Naive thymus-derived CD4-positive, alpha-beta T cell (primary cell): Measurements from ENCODE around the gene NCOA3. TPM values are rescaled to one million over a fixed set of nuclear protein-coding genes. Genes with fewer than 3 reads are reported as not detected.

Experiments used
- ATAC-seq: fragments of 150-1000 bp; cut with Tn5 transposase; 2 replicates; pipeline ENCODE4 v1.10.0; 2021; ENCODE audit warnings: mild to moderate bottlenecking, moderate library complexity
- CTCF ChIA-PET: fragments of 350-600 bp; sonication (Branson Sonifier 250); formaldehyde crosslinking; loops from one replicate; lab custom pipeline; 2021; ENCODE audit warnings: antibody characterized with exemption; lab: Charles Lee
- POLR2A ChIA-PET: fragments of 350-600 bp; sonication (Branson Sonifier 250); formaldehyde crosslinking; loops from one replicate; lab custom pipeline; 2021; ENCODE audit warnings: antibody characterized with exemption, inconsistent platforms; lab: Charles Lee
- DNase-seq, 9 donors: peaks; one replicate each; pipeline versions ENCODE4 v3.0.0 to v3.0.0-alpha.2; 2020 to 2022; ENCODE audit warnings: mixed read lengths in 1 of 9
- H3K27ac ChIP-seq: one replicate; pipeline ENCODE4 v1.7.0; 2013; ENCODE audit warnings: mild to moderate bottlenecking, low read depth, low read length, moderate library complexity
- H3K27me3 ChIP-seq, 2 donors: one replicate each; pipeline ENCODE4 v1.7.0; 2013; ENCODE audit warnings: low read length in 2 of 2, mild to moderate bottlenecking in 2 of 2, moderate library complexity in 2 of 2; ENCODE audit not compliant: control insufficient read depth in 2 of 2, insufficient read depth in 2 of 2
- H3K36me3 ChIP-seq, 3 experiments: 1 replicate in 2 of 3; 2 replicates in 1 of 3; pipeline ENCODE4 v1.7.0; 2013; ENCODE audit warnings: low read length in 3 of 3, mild to moderate bottlenecking in 3 of 3, moderate library complexity in 1 of 3; ENCODE audit not compliant: insufficient read depth in 3 of 3, control insufficient read depth in 2 of 3
- H3K4me1 ChIP-seq, 2 donors: one replicate each; pipeline ENCODE4 v1.7.0; 2013; ENCODE audit warnings: low read length in 2 of 2, mild to moderate bottlenecking in 2 of 2, moderate library complexity in 1 of 2; ENCODE audit not compliant: control insufficient read depth in 2 of 2, insufficient read depth in 2 of 2
- H3K4me3 ChIP-seq: 2 replicates; pipeline ENCODE4 v1.7.0; 2013; ENCODE audit warnings: mild to moderate bottlenecking, low read length
- H3K9me3 ChIP-seq, 3 experiments: 1 replicate in 2 of 3; 2 replicates in 1 of 3; pipeline ENCODE4 v1.7.0; 2013; ENCODE audit warnings: low read length in 3 of 3; ENCODE audit not compliant: control insufficient read depth in 2 of 3
- H3K27ac Mint-ChIP-seq, 9 donors: one replicate each; pipeline ENCODE4 v1.8.0; 2020 to 2022; ENCODE audit warnings: mixed read lengths in 9 of 9, mild to moderate bottlenecking in 8 of 9, moderate library complexity in 5 of 9, inconsistent platforms in 2 of 9
- H3K27me3 Mint-ChIP-seq, 5 donors: one replicate each; pipeline ENCODE4 v1.8.0; 2021 to 2022; ENCODE audit warnings: mixed read lengths in 5 of 5, mild to moderate bottlenecking in 1 of 5
- H3K36me3 Mint-ChIP-seq, 5 donors: one replicate each; pipeline ENCODE4 v1.8.0; 2020 to 2022; ENCODE audit warnings: mixed read lengths in 5 of 5, mild to moderate bottlenecking in 3 of 5, inconsistent platforms in 1 of 5
- H3K4me1 Mint-ChIP-seq, 7 donors: one replicate each; pipeline ENCODE4 v1.8.0; 2020 to 2022; ENCODE audit warnings: mixed read lengths in 7 of 7, mild to moderate bottlenecking in 3 of 7, inconsistent platforms in 1 of 7
- H3K4me3 Mint-ChIP-seq, 10 donors: one replicate each; pipeline ENCODE4 v1.8.0; 2020 to 2022; ENCODE audit warnings: mild to moderate bottlenecking in 10 of 10, mixed read lengths in 10 of 10, moderate library complexity in 6 of 10, inconsistent platforms in 2 of 10
- H3K9me3 Mint-ChIP-seq, 11 donors: one replicate each; pipeline ENCODE4 v1.8.0; 2020 to 2022; ENCODE audit warnings: mixed read lengths in 11 of 11, mild to moderate bottlenecking in 4 of 11, inconsistent platforms in 1 of 11, moderate library complexity in 1 of 11
- intact Hi-C, 2 donors: fragments of 100-400 bp; cut with micrococcal nuclease; formaldehyde crosslinking; loops; one replicate each; pipeline ENCODE4 v1.15.1; 2023
- polyA plus RNA-seq, 2 donors: library from polyadenylated mRNA; unstranded; fragments of 300-500 nt; fragmentation: Illumina TruSeq; gene quantifications; one replicate each; pipeline ENCODE4 v1.2.3, GENCODE V29; 2021
- total RNA-seq, 6 experiments: library from RNA in 5 of 6; stranded (reverse) in 5 of 6; gene quantifications; 1 replicate in 5 of 6; 2 replicates in 1 of 6; pipeline ENCODE4 v1.2.3 and lab custom pipeline; 2021 to 2026

The NCOA3 gene
- total and polyA plus RNA-seq, 7 experiments from 2014 or later = 20.3 to 115 (median 85.5) TPM

- Histone ChIP-seq H3K9me3 (no peaks in the 10 kb centered on the region), H3K36me3 (peaks cover 0 to 21% (median 0%) of the 10 kb centered on the region in 3 experiments), H3K4me3 (no peak overlapping the region), H3K27me3 (no peaks in the 10 kb centered on the region), H3K4me1 (no peaks in the 10 kb centered on the region), H3K27ac (no peak overlapping the region)
- peaks cover 0 to 4% (median 0%) of the 10 kb centered on the region in 11 donors for H3K9me3 Mint-ChIP-seq
- peaks cover 4 to 11% (median 6%) of the 10 kb centered on the region in 7 donors for H3K4me1 Mint-ChIP-seq
- DNase-seq (no peak), ATAC-seq (no peak)
- H3K27me3 Mint-ChIP-seq = no peaks in the 10 kb centered on the region
- POLR2A ChIA-PET = interaction anchor here (0.6 to 0.7 kb wide), 2 partner anchors 1029 to 1182 kb away, joined by 3 to 4 read pairs; no protein-coding TSS in a partner anchor
- CTCF ChIA-PET = interaction anchor here (0.6 to 4.3 kb wide), 5 partner anchors 10 to 1365 kb away, joined by 3 to 24 read pairs (median 3); no protein-coding TSS in a partner anchor
- peak overlapping the region in 2 of 10 donors; percentile 32 to 41 for H3K4me3 Mint-ChIP-seq
- H3K36me3 Mint-ChIP-seq = peaks cover 0 to 9% (median 0%) of the 10 kb centered on the region in 5 donors
- H3K27ac Mint-ChIP-seq = peak overlapping the region in 3 of 9 donors; percentile 8 to 62 (median 48)
- intact Hi-C loops = loop anchor here (1.0 kb wide), 2 partner anchors 65 to 959 kb away; no protein-coding TSS in a partner anchor
These were observed 161.0 kb downstream of the NCOA3 start for GRCh38 chr20:47662483-47663353.

- Histone ChIP-seq H3K27me3 (no peaks in the 10 kb centered on the region), H3K36me3 (peaks cover 0 to 15% (median 0%) of the 10 kb centered on the region in 3 experiments), H3K4me1 (no peaks in the 10 kb centered on the region), H3K9me3 (no peaks in the 10 kb centered on the region), H3K4me3 (no peak overlapping the region), H3K27ac (no peak overlapping the region)
- Mint-ChIP-seq H3K4me1 (peaks cover 3 to 11% (median 6%) of the 10 kb centered on the region in 7 donors), H3K27ac (peak overlapping the region in 4 of 9 donors; percentile 28 to 75 (median 53)), H3K4me3 (peak overlapping the region in 1 of 10 donors; percentile 11), H3K36me3 (peaks cover 0 to 4% (median 0%) of the 10 kb centered on the region in 5 donors), H3K9me3 (peaks cover 0 to 4% (median 0%) of the 10 kb centered on the region in 11 donors), H3K27me3 (no peaks in the 10 kb centered on the region)
- intact Hi-C loops = loop anchor here (1.0 kb wide), 2 partner anchors 64 to 958 kb away; no protein-coding TSS in a partner anchor
- ATAC-seq (peak; percentile 88), DNase-seq (peak; percentile 60 to 79 (median 70))
- POLR2A ChIA-PET = no interaction called here
- CTCF ChIA-PET = interaction anchor here (0.5 to 4.3 kb wide), 11 partner anchors 32 to 1591 kb away, joined by 3 to 24 read pairs (median 4); no protein-coding TSS in a partner anchor
These were observed 161.8 kb downstream of the NCOA3 start for GRCh38 chr20:47663354-47664067.

GRCh38 chr20:47664068-47664437, 162.4 kb downstream of the NCOA3 start:
- Histone ChIP-seq H3K27me3 (no peaks in the 10 kb centered on the region), H3K36me3 (peaks cover 0 to 15% (median 0%) of the 10 kb centered on the region in 3 experiments), H3K9me3 (no peaks in the 10 kb centered on the region), H3K4me1 (no peaks in the 10 kb centered on the region), H3K4me3 (no peak overlapping the region), H3K27ac (no peak overlapping the region)
- Mint-ChIP-seq H3K4me3 (no peak overlapping the region), H3K27me3 (no peaks in the 10 kb centered on the region), H3K9me3 (peaks cover 0 to 4% (median 0%) of the 10 kb centered on the region in 11 donors), H3K27ac (peak overlapping the region in 2 of 9 donors; percentile 29 to 75), H3K36me3 (peaks cover 0 to 4% (median 0%) of the 10 kb centered on the region in 5 donors), H3K4me1 (peaks cover 3 to 11% (median 6%) of the 10 kb centered on the region in 7 donors)
- CTCF ChIA-PET = interaction anchor here (0.5 to 1.5 kb wide), 9 partner anchors 31 to 1591 kb away, joined by 3 to 6 read pairs (median 4); no protein-coding TSS in a partner anchor
- no peak for DNase-seq
- POLR2A ChIA-PET = no interaction called here
- intact Hi-C loops = no loop called here
- peak; percentile 16 for ATAC-seq

GRCh38 chr20:47664744-47665143, 163.1 kb downstream of the NCOA3 start:
- CTCF ChIA-PET = interaction anchor here (1.5 kb wide), 1 partner anchor 949 kb away, joined by 3 read pairs; no protein-coding TSS in a partner anchor
- DNase-seq = no peak
- no peaks in the 10 kb centered on the region for H3K4me1 ChIP-seq
- H3K27ac ChIP-seq = no peak overlapping the region
- H3K4me3 ChIP-seq = no peak overlapping the region
- peaks cover 0 to 4% (median 0%) of the 10 kb centered on the region in 5 donors for H3K36me3 Mint-ChIP-seq
- H3K9me3 ChIP-seq = no peaks in the 10 kb centered on the region
- H3K4me1 Mint-ChIP-seq = peaks cover 3 to 11% (median 6%) of the 10 kb centered on the region in 7 donors
- intact Hi-C loops = no loop called here
- no peaks in the 10 kb centered on the region for H3K27me3 Mint-ChIP-seq
- ATAC-seq = no peak
- H3K9me3 Mint-ChIP-seq = peaks cover 0 to 4% (median 0%) of the 10 kb centered on the region in 11 donors
- H3K36me3 ChIP-seq = peaks cover 0 to 15% (median 0%) of the 10 kb centered on the region in 3 experiments
- no peak overlapping the region for H3K4me3 Mint-ChIP-seq
- no peaks in the 10 kb centered on the region for H3K27me3 ChIP-seq
- POLR2A ChIA-PET = no interaction called here
- peak overlapping the region in 3 of 9 donors; percentile 28 to 51 (median 47) for H3K27ac Mint-ChIP-seq

GRCh38 chr20:47665221-47665991, 163.7 kb downstream of the NCOA3 start:
- ATAC-seq = no peak
- H3K4me1 Mint-ChIP-seq = peaks cover 3 to 11% (median 6%) of the 10 kb centered on the region in 7 donors
- POLR2A ChIA-PET = no interaction called here
- no peaks in the 10 kb centered on the region for H3K27me3 Mint-ChIP-seq
- no peak overlapping the region for H3K4me3 Mint-ChIP-seq
- H3K36me3 Mint-ChIP-seq = peaks cover 0 to 4% (median 0%) of the 10 kb centered on the region in 5 donors
- intact Hi-C loops = no loop called here
- H3K9me3 ChIP-seq = no peaks in the 10 kb centered on the region
- CTCF ChIA-PET = no interaction called here
- no peaks in the 10 kb centered on the region for H3K4me1 ChIP-seq
- peaks cover 0 to 4% (median 0%) of the 10 kb centered on the region in 11 donors for H3K9me3 Mint-ChIP-seq
- no peak for DNase-seq
- no peak overlapping the region for H3K4me3 ChIP-seq
- no peaks in the 10 kb centered on the region for H3K27me3 ChIP-seq
- H3K36me3 ChIP-seq = peaks cover 0 to 15% (median 0%) of the 10 kb centered on the region in 3 experiments
- no peak overlapping the region for H3K27ac Mint-ChIP-seq
- no peak overlapping the region for H3K27ac ChIP-seq
